Esophagus muscularis mucosa (tissue), 3 donors: ENCODE results near the gene LDLRAD3.

Source experiments
- POLR2A ChIP-seq: fragments of 450-650 bp; IDR thresholded peaks from one replicate; pipeline ENCODE4 v1.6.1; 2017; ENCODE audit warnings: antibody characterized with exemption, moderate library complexity, mild to moderate bottlenecking, low read depth
- TF ChIP-seq, protein P1 (sequence below), 3 experiments: fragments of 200-600 bp in 2 of 3; fragments of 450-650 bp in 1 of 3; sonication (generic) in 2 of 3; IDR thresholded peaks; one replicate each; pipeline ENCODE4 v1.5.1; 2017 to 2019; ENCODE audit warnings: antibody characterized with exemption in 3 of 3, mild to moderate bottlenecking in 2 of 3, moderate library complexity in 1 of 3

DNA sequence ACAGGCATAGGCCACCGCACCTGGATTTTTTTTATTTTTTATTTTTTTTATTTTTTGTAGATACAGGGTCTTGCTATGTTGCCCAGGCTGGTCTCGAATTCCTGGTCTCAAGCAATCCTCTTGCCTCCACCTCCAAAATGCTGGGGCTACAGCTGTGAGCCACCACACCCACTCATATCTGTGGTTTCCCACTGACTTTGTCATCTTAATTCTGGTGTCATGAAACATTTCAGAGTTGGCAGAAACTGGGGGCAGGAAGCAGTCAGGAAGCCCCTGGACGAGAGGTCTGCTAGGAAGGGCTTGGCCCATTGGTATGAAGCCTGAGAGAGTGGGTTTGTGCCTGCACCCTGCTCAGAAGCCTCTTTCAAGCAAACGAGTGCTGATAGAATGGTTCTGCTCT lies 296.3 kb downstream of the LDLRAD3 start:
- TF ChIP-seq, protein P1, sequence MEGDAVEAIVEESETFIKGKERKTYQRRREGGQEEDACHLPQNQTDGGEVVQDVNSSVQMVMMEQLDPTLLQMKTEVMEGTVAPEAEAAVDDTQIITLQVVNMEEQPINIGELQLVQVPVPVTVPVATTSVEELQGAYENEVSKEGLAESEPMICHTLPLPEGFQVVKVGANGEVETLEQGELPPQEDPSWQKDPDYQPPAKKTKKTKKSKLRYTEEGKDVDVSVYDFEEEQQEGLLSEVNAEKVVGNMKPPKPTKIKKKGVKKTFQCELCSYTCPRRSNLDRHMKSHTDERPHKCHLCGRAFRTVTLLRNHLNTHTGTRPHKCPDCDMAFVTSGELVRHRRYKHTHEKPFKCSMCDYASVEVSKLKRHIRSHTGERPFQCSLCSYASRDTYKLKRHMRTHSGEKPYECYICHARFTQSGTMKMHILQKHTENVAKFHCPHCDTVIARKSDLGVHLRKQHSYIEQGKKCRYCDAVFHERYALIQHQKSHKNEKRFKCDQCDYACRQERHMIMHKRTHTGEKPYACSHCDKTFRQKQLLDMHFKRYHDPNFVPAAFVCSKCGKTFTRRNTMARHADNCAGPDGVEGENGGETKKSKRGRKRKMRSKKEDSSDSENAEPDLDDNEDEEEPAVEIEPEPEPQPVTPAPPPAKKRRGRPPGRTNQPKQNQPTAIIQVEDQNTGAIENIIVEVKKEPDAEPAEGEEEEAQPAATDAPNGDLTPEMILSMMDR (IDR thresholded peaks at IDR 0.05), result no peak
- no peak for TF ChIP-seq POLR2A
